HUES64 (cell line): ENCODE measurements around the gene FASTK. TPM values are rescaled to one million over a fixed set of nuclear protein-coding genes. Genes with fewer than 3 reads are reported as not detected.
A peak's percentile ranks its signal among the peaks of the same experiment; 100 is the strongest.

Source experiments
- H3K27ac ChIP-seq: 2 replicates; pipeline ENCODE4 v1.7.0; 2013; ENCODE audit warnings: low read depth, low read length, inconsistent platforms
- H3K27me3 ChIP-seq: 2 replicates; pipeline ENCODE4 v1.6.1; 2013; ENCODE audit warnings: mild to moderate bottlenecking, low read length; ENCODE audit not compliant: insufficient read depth
- H3K36me3 ChIP-seq: 2 replicates; pipeline ENCODE4 v1.6.1; 2013; ENCODE audit warnings: mild to moderate bottlenecking, low read length; ENCODE audit not compliant: insufficient read depth
- H3K4me1 ChIP-seq: 2 replicates; pipeline ENCODE4 v1.6.1; 2013; ENCODE audit warnings: mild to moderate bottlenecking, low read length, moderate library complexity; ENCODE audit not compliant: insufficient read depth
- H3K4me3 ChIP-seq: 2 replicates; pipeline ENCODE4 v1.5.1; 2013; ENCODE audit warnings: mild to moderate bottlenecking, low read length, moderate library complexity
- H3K9ac ChIP-seq: 2 replicates; pipeline ENCODE4 v1.6.1; 2013; ENCODE audit warnings: mild to moderate bottlenecking, low read depth, low read length
- H3K9me3 ChIP-seq: 2 replicates; pipeline ENCODE4 v1.6.1; 2013; ENCODE audit warnings: low read depth, low read length; ENCODE audit not compliant: insufficient read depth
- WGBS: fragments of 150-250, 120-280 bp; methylation state at CpG from one replicate; pipeline ENCODE4 v1.1.7; 2013; ENCODE audit warnings: missing lambda C conversion rate; 5-methylcytosine and 5-hydroxymethylcytosine counted together
- polyA plus RNA-seq, 2 experiments: library from polyadenylated mRNA; stranded (reverse); fragments of 50-300 nt; gene quantifications; one replicate each; pipeline ENCODE4 v1.2.3, GENCODE V29; 2013

FASTK gene, protein sequence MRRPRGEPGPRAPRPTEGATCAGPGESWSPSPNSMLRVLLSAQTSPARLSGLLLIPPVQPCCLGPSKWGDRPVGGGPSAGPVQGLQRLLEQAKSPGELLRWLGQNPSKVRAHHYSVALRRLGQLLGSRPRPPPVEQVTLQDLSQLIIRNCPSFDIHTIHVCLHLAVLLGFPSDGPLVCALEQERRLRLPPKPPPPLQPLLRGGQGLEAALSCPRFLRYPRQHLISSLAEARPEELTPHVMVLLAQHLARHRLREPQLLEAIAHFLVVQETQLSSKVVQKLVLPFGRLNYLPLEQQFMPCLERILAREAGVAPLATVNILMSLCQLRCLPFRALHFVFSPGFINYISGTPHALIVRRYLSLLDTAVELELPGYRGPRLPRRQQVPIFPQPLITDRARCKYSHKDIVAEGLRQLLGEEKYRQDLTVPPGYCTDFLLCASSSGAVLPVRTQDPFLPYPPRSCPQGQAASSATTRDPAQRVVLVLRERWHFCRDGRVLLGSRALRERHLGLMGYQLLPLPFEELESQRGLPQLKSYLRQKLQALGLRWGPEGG
- polyA plus RNA-seq (2013, experiment 1 of 2), result 39.7 TPM
- polyA plus RNA-seq (2013, experiment 2 of 2), result 35.6 TPM

DNA sequence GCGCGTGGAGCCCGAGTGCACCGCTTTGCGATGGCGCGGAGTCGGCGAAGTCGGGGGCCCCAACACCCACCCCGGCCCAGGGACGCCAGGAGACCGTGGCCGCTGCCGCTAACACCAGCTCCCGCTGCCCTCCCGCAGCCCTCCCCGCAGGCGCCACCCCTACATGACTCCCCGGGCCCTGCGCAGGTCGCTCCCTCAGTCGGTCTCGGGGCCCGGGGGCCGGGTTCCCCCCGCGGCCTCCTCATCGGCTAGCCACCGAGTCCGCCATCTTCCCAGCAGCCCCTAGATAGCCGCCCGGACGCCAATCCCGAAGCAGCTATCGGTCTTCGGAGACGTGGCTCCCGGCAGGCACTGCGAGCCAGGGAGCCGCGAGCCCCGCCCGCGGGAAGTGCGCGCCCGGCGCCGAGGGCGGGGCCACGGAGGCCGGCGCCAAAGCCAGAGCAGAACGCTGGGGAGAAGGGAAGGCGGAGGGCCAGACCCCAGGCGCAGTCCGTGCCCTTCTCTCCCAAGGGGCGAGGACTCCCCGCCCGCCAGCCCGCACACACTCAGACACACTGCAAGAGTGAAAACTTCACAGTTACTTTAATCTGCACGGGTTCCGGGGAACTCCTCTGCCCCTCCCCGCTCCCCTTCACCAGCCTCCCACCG is at the start of gene FASTK:
Gene FASTK (minus strand): TSS at position 288 of the 648 bp plus-strand sequence. CDS start 43 bp downstream, at position 245.
- Histone ChIP-seq H3K9me3 (no peaks in the 10 kb centered on the region), H3K27ac (peak within 1 kb of the TSS; percentile 86), H3K9ac (peak within 1 kb of the TSS; percentile 96), H3K4me3 (peak within 1 kb of the TSS; percentile 98), H3K4me1 (peaks cover 37% of the 10 kb centered on the region), H3K36me3 (peaks cover 6% of the 10 kb centered on the region), H3K27me3 (peaks cover 20% of the 10 kb centered on the region)
- under 1% methylated on average over 66 of the region's 66 CpGs for WGBS

DNA sequence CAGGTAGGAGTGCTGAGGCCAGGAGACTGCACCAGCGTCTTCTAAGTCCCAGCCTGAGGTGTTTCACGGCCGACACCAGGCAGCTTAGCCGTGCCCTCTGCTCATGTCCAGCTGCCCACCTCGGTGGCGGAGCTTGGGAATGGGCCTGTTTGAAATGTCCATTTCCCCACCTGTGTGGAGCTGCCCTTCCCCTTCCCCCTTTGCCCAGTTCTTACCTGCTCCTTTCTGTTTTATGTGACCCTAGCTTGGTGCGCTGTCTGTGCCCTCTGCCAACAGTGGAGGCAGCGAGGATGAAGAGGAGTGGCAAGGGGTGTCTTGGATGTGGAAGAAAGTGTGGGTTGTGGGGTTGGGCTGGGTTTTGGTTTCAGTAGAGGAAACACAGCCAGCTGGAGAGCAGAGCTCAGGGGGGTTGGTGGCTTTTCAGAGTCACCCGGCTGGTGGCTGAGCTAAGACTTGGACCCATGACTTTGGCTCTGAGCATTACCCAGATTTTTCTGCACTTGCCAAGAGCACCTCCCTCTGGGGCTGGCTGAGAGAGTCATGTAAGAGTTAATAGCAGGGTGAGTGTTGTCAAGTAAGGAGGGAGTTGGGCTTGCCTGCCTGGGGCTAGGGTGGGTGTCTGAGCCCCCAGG is 49.5 kb upstream of the FASTK start:
- Histone ChIP-seq H3K27me3 (peaks cover 14% of the 10 kb centered on the region), H3K9me3 (no peaks in the 10 kb centered on the region), H3K4me1 (peaks cover 8% of the 10 kb centered on the region; the same call in 1 of the 2 replicates), H3K36me3 (peaks cover 53% of the 10 kb centered on the region), H3K27ac (no peak overlapping the region), H3K4me3 (no peak overlapping the region), H3K9ac (no peak overlapping the region)
- WGBS, result 96% methylated on average over 9 of the region's 9 CpGs

DNA sequence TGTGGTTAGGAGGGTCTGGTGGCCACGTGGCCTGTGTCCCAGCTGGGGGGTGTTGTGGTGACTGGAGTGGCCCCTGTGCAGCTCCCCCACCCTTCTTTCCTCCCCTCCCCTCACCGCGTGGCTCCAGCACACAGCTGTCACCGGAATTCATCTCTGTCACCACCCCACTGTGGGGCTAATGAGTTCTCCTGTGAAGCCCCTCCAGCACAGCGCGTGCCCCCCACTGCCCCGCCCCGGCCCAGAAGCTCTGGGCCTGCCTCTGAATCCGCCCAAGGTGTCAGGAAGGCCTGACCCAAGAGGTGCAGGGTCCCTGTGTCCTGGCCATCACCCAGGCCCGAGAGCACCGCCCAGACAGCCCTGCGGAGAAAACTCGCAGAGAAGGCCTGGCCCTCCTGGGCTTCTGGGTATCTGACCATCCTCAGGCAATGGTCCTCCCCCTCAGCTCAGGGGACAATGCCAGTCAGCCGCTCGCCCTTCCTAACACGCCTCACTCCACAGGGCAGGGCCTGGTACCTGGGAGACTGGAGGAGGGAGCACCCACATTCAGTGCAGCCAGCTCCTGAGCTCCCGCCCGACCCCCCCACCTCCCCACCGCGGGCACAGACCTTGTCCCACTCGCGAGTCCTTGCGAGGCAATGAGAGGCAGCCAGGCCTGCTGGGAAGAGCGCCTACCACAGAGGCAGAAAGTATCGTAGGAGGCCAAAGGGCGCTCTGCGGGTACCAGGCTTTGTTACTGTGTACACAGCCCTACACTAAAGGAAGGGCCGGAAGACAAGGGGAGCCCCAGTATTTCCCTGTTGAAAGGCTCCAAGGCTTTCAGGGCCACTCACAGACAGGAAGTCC is 48.7 kb upstream of the FASTK start:
- H3K4me3 ChIP-seq, result no peak overlapping the region
- no peaks in the 10 kb centered on the region for H3K9me3 ChIP-seq
- WGBS, result 89% methylated on average over 27 of the region's 28 CpGs
- H3K27me3 ChIP-seq, result peaks cover 21% of the 10 kb centered on the region
- H3K4me1 ChIP-seq, result peaks cover 10% of the 10 kb centered on the region; the same call in 1 of the 2 replicates
- H3K36me3 ChIP-seq, result peaks cover 46% of the 10 kb centered on the region
- H3K9ac ChIP-seq, result no peak overlapping the region
- H3K27ac ChIP-seq, result no peak overlapping the region

DNA sequence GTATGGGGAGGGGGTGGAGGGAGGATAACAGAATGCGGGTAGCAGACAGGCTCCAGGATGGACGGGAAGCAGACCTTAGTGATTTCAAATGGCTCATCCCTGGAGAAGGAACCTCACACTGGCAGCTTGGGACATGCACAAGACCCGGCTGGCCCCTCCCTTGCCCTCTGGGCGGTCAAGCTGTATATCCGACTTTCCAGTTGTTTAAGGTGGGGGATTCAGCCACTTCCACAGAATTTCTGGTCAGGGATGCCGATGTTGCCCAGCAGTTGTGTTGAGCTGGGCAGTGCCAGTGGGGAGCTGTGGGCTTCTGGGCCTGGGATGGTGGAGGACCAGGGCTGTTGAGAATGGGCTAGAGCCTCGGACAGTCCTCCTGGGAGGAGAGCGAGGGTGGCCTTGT is 48.1 kb upstream of the FASTK start:
- Histone ChIP-seq H3K27ac (no peak overlapping the region), H3K27me3 (peaks cover 24% of the 10 kb centered on the region), H3K4me1 (peaks cover 10% of the 10 kb centered on the region; the same call in 1 of the 2 replicates), H3K9me3 (no peaks in the 10 kb centered on the region), H3K9ac (no peak overlapping the region), H3K36me3 (peaks cover 41% of the 10 kb centered on the region), H3K4me3 (no peak overlapping the region)
- 91% methylated on average over 8 of the region's 8 CpGs for WGBS

DNA sequence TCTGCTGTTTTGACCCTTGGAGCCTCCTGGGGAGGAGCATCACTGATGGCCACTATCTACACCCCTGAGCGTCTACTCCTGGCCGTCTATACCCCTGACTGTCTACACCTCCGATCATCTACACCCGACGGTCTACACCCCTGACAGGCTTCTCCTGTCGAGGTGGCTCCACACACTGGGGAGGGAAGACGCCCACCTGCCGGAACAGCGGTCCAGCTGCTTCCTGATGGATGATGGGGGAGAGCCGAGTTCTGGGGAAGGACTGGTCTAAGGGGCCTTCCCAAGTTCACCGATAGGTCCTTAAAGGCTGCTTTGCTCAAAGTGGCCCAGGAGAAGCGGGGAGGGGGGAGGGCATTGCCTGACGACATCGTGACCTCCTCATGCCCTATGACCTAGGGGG is 47.5 kb upstream of the FASTK start:
- Histone ChIP-seq H3K9me3 (no peaks in the 10 kb centered on the region), H3K27ac (no peak overlapping the region), H3K4me1 (peaks cover 10% of the 10 kb centered on the region; the same call in 1 of the 2 replicates), H3K27me3 (peaks cover 24% of the 10 kb centered on the region), H3K9ac (no peak overlapping the region), H3K4me3 (no peak overlapping the region), H3K36me3 (peaks cover 37% of the 10 kb centered on the region)
- WGBS, result 88% methylated on average over 14 of the region's 14 CpGs

DNA sequence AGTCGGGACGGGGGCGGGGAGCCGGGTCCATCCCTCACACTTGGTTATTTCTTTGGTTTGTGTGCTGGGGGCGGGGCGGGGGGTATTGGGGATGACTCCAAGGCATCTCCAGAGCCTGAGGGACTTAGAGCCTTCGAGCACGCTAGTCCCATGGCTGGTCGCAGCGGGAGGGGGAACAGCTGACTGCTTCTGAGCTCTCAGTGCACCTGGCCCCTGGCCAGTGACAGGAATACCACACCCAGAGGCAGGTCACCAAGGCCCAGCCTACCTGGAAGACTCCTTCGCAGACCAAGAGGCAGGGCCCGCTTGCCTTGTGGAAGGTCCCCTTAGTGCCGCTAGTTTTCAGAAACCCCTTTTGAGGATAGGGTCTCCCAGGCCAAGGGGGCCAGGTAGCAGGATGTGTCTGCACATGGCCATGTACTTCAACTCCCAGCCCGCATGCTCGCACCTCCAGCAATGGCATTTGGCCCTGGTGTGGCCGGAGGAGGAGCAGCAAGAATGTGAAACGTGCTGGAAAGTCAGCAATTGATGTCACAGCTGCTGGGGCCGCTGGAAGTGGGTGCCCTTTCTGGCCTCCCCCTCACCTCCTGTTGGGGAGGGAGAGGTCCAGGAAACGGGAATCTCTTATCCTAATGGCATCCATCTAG is 46.0 kb upstream of the FASTK start:
- peaks cover 24% of the 10 kb centered on the region for H3K27me3 ChIP-seq
- no peaks in the 10 kb centered on the region for H3K9me3 ChIP-seq
- peaks cover 10% of the 10 kb centered on the region; the same call in 1 of the 2 replicates for H3K4me1 ChIP-seq
- peaks cover 35% of the 10 kb centered on the region for H3K36me3 ChIP-seq
- peak overlapping the region; percentile 62 for H3K4me3 ChIP-seq
- no peak overlapping the region for H3K9ac ChIP-seq
- whole genome bisulfite sequencing, result 41% methylated on average over 18 of the region's 19 CpGs
- H3K27ac ChIP-seq, result no peak overlapping the region

DNA sequence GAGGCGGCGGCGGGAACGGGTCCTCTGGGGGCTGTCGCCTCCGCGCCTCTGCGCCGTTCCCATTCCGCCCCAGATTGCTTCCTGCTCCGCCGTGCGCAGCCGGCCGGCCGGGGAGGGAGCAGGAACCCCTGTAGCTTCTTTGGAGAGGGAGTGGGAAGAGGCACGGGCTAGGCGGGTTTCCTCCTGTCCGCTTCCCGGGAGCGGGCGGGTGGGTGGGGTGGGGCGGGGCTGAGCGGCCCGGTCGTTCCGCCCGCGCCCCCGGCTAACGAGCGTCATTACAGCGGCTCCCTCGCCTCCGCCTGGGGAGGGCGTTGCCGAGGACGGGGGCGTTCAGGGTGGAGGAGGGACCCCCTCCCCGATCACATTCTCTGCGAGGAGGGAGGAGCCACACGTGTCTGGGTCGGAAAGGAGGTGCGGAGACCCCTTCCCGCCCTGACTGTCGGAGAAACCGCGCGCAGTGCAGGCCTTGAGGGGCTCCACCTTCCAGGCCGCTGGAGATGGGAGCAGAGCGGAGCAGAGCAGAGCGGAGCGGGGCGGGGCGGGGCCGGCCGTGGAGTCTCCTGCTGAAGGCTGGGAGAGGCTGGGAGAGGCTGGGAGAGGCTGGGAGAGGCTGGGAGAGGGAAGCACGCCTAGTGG is 45.4 kb upstream of the FASTK start:
- H3K9ac ChIP-seq, result peak overlapping the region; percentile 35; the same call in 1 of the 2 replicates
- H3K4me3 ChIP-seq, result peak overlapping the region; percentile 62
- H3K36me3 ChIP-seq, result peaks cover 31% of the 10 kb centered on the region
- no peaks in the 10 kb centered on the region for H3K9me3 ChIP-seq
- 1% methylated on average over 56 of the region's 58 CpGs for WGBS
- H3K4me1 ChIP-seq, result peaks cover 10% of the 10 kb centered on the region; the same call in 1 of the 2 replicates
- H3K27ac ChIP-seq, result peak overlapping the region; percentile 80; the same call in 1 of the 2 replicates
- peaks cover 24% of the 10 kb centered on the region for H3K27me3 ChIP-seq

DNA sequence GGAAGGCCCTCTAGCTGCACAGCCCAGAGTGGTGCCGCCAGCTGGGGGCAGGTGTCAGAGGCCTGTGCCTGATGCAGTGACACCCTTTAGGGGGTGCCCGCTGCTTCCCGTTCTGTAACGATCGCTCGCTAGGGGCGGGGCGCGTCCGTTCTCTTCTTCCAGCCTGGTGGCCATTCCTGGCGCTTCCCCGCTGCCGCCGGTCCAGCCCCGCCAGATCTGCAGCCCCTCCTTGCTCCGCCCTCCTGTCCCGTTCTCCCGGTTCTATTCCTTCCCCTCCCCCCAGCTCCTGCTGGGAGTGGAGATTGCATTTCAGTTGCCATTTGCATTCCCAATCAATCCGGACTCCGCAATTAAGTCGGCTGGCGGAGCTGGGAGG is 44.8 kb upstream of the FASTK start:
- Histone ChIP-seq H3K36me3 (peaks cover 32% of the 10 kb centered on the region), H3K27ac (peak overlapping the region; percentile 80; the same call in 1 of the 2 replicates), H3K4me1 (peaks cover 10% of the 10 kb centered on the region; the same call in 1 of the 2 replicates), H3K9ac (0 out of 2 replicates have a peak overlapping the region, but pooled peaks have one; percentile 35), H3K4me3 (peak overlapping the region; percentile 62), H3K27me3 (peaks cover 24% of the 10 kb centered on the region), H3K9me3 (no peaks in the 10 kb centered on the region)
- 2% methylated on average over 22 of the region's 22 CpGs for WGBS

DNA sequence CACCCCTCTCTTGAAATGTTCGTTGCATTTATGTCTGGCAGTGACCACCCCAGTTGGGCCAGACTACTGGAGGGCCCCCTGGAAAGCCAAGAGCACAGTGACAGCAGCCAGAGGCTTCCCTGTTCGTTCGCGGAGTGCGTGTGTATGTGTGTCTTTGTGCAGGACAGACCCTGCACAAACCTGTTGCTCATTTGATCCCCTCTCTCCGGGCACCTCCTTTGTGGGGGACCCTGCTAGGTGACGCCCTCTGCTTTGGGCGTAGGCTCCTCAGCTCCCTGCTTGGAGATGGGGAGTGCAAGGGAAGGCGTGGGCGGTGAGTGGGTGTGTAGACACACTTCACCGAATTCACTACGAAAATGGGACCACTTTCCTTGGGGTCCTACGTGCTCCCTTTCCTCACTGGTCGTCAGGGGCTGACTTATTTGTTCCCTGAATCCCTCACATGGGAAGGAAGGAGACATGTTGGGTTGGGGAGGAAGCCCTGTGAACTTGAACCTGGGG is 44.3 kb upstream of the FASTK start:
- H3K27ac ChIP-seq, result no peak overlapping the region; the same call in 1 of the 2 replicates
- peak overlapping the region; percentile 62 for H3K4me3 ChIP-seq
- peaks cover 10% of the 10 kb centered on the region; the same call in 1 of the 2 replicates for H3K4me1 ChIP-seq
- peaks cover 24% of the 10 kb centered on the region for H3K27me3 ChIP-seq
- H3K36me3 ChIP-seq, result peaks cover 31% of the 10 kb centered on the region
- no peaks in the 10 kb centered on the region for H3K9me3 ChIP-seq
- WGBS, result 83% methylated on average over 14 of the region's 14 CpGs
- H3K9ac ChIP-seq, result no peak overlapping the region
